HG03025 (cell line): ENCODE data around the gene CGB3.
"Not testable (repeated sequence)": the region's sequence is repeated elsewhere in the genome, so short reads cannot be mapped to it uniquely, and the experiment has no call there.

Experiments used
- ATAC-seq: cut with Tn5 transposase; IDR thresholded peaks from one replicate; pipeline ENCODE4 v1.9.1; 2021; ENCODE audit warnings: mild to moderate bottlenecking, moderate library complexity; ENCODE audit not compliant: unreplicated experiment, low FRiP score

The CGB3 gene

DNA sequence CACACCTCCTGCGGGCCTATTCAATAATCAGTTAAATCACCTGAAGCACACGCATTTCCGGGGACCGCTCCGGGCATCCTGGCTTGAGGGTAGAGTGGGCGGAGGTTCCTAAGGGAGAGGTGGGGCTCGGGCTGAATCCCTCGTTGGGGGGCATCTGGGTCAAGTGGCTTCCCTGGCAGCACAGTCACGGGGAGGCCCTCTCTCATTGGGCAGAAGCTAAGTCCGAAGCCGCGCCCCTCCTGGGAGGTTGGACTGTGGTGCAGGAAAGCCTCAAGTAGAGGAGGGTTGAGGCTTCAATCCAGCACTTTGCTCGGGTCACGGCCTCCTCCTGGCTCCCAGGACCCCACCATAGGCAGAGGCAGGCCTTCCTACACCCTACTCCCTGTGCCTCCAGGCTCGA, 19.4 kb upstream of the CGB3 start, which contains the start of gene CGB5:
Gene CGB5 (plus strand): TSS at position 301 of the 400 bp plus-strand sequence. CDS start 362 bp downstream, outside the sequence.
- not testable (repeated sequence) for ATAC-seq

DNA sequence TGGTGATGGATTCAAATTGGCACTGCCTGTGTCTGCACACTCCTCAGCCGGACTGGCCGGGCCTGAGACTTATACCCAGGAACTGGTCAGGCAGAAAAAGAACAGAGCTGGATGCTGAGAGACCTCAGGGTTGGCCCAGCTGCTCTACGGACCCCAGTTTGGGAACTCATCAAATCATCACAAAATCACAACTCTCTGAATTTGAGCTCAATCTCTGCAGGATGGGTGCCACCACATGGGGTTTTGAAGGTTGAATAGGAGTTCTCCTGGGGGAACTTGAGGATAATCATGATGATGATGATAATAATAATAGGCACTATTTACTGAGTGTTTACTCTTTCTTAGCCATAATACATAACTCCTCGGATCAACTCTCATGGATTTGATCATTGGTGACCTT, 18.5 kb upstream of the CGB3 start:
- ATAC-seq, result not testable (repeated sequence)

DNA sequence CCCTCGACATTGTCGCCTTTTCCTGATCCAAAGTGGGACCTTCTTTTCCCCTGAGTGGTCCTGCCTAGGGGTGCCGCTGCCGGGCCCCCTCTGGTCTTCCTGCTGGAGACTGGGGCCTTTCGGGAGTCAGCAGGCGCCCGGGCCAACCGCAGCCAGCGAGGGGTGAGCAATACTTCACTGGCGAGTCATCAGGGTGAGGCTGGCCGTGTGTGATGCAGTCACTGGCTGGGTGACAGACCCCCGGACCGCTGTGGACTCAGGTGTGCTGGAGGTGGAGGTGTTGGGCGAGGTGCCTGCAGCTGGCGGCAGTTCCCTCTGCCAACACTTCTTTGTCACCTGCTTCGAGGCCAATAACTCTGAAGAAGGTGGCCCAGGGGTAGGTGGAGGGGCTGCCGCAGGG, 18.0 kb upstream of the CGB3 start:
- no peak for ATAC-seq

DNA sequence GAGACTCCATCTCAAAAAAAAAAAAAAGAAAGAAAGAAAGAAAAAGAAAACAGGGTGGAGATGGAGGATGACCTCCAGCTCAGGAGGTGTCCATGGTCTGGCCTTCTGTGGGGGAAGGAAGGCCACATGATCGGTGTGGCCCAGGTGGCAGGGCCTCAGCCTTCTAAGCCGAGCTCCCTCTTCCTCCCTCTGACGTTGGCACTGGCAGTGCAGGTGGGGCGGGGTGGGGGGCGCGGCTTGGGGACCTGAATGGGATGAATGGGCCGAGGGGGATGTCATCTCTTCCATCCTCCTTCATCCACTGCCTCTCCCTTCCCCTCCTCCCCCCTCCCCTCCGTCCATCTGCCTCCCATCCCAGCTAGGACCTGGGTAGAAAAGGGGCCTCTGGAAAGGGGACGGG, 15.6 kb upstream of the CGB3 start:
- not testable (repeated sequence) for ATAC-seq

DNA sequence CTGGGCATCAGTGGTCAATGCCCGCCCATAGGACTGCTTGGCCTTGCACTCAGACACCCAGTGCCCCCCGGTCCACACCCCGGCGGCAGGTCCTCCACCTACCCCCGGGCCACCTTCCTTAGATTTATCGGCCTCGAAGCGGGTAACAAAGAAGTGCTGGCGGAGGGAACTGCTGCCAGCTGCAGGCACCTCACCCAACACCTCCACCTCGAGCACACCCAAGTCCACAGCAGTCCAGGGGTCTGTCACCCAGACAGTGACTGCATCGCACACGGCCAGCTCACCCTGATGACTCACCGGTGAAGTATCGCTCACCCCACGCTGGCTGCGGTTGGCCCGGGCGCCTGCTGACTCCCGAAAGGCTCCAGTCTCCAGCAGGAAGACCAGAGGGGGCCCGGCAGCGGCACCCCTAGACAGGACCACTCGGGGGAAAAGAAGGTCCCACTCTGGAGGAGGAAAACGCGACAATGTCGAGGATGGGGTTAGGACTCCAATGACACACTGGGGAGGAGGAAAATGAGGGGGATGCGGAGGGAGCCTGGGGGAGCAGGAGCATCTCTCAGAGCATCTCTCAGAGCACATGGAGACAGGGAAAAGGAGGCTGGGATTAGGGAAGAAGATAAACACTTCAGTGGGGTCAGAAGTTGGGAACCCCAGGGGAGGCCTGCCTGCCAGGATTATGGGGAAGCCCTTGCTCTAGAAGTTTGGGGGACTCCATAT, 14.6 kb upstream of the CGB3 start:
- not testable (repeated sequence) for ATAC-seq

DNA sequence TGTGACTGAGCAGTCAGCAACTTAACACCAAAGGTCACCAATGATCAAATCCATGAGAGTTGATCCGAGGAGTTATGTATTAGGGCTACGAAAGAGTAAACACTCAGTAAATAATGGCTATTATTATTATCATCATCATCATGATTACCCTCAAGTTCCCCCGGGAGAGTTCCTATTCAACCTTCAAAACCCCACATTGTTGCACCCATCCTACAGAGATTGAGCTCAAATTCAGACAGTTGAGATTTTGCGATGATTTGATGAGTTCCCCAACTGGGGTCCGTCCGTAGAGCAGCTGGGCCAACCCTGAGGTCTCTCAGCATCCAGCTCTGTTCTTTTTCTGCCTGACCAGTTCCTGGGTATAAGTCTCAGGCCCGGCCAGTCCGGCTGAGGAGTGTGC, 14.0 kb upstream of the CGB3 start:
- ATAC-seq, result not testable (repeated sequence)

DNA sequence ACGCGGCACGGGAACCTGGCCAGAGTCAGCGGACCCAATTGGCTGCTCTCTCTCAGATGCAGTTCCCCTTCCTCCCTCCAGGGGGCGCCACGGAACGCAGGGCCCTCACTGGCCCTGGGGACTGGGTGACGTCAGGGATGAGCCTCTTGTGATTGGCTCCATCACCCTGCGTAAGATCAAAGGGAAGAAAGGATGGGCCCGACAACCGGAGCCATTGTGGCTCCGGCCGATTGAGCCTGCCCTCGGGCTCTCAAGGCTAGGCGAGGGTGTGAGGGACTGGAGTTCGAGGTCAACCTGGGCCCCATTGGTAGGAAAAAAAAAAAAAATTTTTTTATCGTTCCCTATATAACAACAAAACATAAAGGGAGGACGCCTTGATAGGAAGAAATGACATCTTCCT, 12.7 kb upstream of the CGB3 start, which contains the start of gene CGB1:
Gene CGB1 (minus strand): TSS at position 81 of the 400 bp plus-strand sequence. CDS start 184 bp downstream, outside the sequence.
- not testable (repeated sequence) for ATAC-seq

DNA sequence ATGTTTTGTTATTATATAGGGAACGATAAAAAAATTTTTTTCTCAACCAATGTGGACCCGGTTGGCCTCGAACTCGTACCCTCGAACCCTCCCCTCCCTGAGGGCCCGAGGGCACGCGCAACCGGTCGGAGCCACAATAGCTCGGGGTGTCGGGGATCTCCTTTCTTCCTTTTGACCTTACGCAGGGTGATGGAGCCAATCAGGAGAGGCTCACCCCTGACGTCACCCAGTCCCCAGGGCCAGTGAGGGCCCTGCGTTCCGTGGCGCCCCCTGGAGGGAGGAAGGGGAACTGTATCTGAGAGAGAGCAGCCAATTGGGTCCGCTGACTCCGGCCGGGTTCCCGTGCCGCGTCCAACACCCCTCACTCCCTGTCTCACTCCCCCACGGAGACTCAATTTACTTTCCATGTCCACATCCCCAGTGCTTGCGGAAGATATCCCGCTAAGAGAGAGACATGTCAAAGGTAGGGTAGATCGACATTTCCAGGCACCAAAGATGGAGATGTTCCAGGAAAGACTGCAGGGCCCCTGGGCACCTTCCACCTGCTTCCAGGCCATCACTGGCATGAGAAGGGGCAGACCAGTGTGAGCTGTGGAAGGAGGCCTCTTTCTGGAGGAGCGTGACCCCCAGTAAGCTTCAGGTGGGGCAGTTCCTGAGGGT, 7.6 kb upstream of the CGB3 start, which contains the start of gene CGB2:
Gene CGB2 (plus strand): TSS at position 249 of the 660 bp plus-strand sequence. CDS start 206 bp downstream, at position 455.
- ATAC-seq, result not testable (repeated sequence)

DNA sequence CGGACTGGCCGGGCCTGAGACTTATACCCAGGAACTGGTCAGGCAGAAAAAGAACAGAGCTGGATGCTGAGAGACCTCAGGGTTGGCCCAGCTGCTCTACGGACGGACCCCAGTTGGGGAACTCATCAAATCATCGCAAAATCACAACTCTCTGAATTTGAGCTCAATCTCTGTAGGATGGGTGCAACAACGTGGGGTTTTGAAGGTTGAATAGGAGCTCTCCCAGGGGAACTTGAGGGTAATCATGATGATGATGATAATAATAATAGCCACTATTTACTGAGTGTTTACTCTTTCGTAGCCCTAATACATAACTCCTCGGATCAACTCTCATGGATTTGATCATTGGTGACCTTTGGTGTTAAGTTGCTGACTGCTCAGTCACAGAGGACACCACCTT, 6.2 kb upstream of the CGB3 start:
- not testable (repeated sequence) for ATAC-seq

DNA sequence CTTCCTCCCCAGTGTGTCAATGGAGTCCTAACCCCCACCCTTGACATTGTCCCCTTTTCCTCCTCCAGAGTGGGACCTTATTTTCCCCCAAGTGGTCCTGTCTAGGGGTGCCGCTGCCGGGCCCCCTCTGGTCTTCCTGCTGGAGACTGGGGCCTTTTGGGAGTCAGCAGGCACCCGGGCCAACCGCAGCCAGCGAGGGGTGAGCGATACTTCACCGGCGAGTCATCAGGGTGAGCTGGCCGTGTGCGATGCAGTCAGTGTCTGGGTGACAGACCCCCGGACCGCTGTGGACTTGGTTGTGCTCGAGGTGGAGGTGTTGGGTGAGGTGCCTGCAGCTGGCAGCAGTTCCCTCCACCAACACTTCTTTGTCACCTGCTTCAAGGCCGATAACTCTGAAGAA, 5.6 kb upstream of the CGB3 start:
- not testable (repeated sequence) for ATAC-seq

DNA sequence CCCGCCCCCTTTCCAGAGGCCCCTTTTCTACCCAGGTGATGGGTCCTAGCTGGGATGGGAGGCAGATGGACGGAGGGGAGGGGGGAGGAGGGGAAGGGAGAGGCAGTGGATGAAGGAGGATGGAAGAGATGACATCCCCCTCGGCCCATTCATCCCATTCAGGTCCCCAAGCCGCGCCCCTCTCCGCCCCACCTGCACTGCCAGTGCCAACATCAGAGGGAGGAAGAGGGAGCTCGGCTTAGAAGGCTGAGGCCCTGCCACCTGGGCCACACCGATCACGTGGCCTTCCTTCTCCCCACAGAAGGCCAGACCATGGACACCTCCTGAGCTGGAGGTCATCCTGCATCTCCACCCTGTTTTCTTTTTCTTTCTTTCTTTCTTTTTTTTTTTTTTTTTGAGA, 4.6 kb upstream of the CGB3 start:
- ATAC-seq, result not testable (repeated sequence)

DNA sequence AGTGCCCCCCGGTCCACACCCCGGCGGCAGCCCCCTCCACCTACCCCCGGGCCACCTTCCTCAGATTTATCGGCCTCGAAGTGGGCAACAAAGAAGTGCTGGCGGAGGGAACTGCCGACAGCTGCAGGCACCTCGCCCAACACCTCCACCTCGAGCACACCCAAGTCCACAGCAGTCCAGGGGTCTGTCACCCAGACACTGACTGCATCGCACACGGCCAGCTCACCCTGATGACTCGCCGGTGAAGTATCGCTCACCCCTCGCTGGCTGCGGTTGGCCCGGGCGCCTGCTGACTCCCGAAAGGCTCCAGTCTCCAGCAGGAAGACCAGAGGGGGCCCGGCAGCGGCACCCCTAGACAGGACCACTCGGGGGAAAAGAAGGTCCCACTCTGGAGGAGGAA, 1.5 kb upstream of the CGB3 start:
- ATAC-seq, result not testable (repeated sequence)

DNA sequence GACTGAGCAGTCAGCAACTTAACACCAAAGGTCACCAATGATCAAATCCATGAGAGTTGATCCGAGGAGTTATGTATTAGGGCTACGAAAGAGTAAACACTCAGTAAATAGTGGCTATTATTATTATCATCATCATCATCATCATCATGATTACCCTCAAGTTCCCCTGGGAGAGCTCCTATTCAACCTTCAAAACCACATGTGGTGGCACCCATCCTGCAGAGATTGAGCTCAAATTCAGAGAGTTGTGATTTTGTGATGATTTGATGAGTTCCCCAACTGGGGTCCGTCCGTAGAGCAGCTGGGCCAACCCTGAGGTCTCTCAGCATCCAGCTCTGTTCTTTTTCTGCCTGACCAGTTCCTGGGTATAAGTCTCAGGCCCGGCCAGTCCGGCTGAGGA, 955 bp upstream of the CGB3 start:
- ATAC-seq, result not testable (repeated sequence)

DNA sequence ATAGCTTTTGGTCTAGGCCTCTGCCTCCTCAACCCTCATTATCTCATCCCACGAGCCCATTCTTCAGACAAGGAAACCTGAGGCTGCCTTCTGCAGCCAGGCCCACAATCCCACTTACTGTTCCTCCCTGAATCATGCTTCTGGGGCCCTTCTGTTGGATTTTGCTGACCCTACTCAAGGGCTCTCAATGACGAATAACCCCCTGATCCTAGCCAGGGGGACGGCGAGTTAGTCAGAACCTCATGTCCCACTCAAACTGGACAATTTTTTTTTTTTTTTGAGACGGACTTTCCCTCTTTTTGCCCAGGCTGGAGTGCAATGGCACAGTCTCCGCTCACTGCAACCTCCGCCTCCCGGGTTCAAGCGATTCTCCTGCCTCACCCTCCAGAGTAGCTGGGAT, 2.0 kb downstream of the CGB3 start:
- no peak for ATAC-seq

DNA sequence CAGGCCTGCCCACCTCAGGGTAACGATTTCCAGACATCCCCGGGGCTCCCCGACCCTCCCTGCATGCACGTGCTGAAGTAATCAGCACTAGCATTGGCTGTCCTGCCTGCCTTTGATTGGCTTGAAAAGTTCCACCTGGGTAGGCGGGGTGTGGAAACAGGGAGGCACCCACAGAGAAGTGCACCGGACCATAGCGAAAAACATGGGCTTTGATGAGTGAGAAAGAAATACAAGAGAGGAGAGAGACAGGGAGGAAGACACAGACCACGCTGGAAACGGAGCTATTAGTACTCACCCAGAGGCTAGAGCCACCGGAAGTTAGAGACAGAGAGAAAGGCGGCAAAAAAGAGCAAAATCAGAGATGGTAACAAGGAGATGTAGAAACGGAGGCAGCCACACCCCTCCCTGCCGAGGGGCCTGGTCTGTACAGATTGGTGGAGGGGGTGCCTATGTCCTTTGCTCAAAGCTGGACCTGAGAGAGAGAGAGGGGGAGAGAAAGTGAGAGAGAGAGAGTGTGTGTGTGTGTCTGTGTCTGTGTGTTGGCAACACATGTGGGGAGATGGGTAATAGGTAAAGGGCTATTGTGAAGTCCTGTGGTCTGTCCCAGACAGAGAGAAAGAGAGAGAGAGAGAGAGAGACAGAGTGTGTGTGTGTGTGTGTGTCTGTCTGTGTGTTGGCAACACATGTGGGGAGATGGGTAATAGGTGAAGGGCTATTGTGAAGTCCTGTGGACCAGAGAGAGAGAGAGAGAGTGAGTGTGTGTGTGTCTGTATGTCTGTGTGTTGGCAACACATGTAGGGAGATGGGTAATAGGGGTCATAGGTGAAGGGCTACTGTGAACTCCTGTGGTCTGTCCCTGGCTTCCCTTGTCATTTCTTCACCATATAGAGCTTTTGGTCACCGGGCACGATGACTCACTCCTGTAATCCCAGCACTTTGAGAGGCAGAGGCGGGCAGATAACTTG, 2.9 kb downstream of the CGB3 start:
- ATAC-seq, result no peak

DNA sequence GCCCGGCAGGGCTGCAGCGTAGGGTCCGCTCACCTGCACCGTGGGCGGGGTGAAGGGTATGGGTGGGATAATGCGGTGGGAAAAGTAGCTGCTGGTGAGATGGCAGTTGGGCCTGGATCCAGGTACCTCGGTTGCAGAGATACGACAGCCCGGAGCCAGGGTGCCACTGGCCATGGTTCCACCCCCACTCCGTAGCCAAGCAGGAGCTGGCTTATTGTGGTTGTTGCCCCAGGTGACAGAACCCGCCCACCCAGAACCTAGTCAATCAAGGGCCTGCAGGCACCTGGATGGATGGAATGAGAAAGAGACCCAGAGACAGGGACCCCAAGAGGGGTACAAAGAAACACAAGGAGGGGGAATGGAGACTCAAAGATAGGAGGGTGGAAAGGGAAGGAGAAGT, 3.8 kb downstream of the CGB3 start:
- ATAC-seq, result no peak

DNA sequence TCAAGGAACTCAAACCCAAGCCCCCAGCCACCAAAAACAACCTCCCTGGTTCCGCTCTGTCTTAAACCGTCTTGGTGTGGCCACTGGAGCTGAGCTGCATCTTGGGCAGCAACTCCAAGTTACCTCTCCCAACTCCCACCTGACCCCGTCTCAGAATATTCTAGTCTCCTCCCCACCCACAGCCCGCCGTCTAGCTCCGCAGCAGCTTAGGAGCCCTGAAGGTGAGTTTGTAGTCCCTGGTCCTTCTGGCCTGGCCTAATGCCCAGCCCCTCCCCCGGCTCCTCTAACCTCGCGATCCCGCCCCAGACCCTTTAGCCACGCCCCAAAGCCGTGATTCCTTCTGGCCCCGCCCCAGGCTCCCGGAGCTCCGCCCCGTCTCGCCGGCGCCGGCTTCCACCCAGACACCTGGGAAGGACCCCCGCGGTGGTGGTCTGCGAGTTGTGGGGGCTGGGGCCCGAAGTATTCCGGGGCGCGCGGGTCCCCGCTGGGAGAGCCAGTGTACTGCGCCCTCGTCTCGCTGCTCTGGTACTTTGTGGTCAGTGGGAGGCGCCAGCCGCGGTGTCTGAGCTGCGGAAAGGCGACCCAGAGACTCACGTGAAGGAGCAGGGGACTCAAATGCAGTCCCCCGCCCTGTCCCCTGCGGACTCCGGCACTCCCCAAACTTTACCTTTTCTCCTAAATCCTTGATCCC, 4.7 kb downstream of the CGB3 start:
- ATAC-seq, result no peak

DNA sequence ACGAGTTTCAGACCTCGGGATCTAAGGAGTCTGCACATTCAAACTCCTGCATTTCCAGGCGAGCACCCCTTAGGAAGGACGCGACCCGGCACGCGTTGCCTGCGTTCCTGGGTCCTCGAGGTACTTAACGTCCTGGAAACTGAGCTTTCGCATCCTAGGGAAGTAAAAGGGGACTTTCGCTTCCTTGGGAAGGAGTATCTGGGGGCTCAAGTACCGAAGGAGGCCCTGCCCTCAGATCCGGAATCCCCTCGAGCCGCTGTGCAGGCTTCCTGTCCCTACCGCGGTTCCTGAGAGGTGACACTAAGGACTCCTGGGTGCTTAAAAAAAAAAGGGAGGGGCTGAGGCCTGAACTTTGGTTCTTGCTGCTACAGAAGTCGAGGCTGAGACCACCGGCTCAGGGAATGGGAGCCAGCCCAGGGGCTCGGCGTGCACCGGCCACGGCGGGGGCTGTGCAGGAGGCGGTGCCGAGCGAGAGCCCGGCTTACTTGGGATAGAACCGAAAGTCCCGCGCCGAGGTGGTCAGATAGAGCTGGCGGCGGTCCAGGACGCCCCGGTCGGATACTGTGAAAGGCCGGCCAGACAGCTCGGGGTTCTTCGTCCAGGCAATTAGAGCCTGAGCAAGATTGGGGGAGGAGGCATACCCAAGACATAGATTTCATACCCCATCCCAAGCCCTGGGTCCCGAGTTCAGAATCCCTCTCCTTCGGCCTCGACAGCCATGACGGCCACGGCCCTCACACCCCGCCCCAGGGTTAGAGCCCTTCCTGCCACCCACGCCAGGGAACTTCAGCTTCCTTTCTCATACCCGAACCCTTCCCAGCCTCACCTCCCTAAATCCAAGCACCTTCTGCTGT, 5.5 kb downstream of the CGB3 start:
- not testable (repeated sequence) for ATAC-seq
